ENCODE data around the gene NUCKS1.

GRCh38 chr1:205743977-205744376 is 6.0 kb downstream of the NUCKS1 start:
- TF ChIP-seq YY1 (IDR thresholded peaks at IDR 0.05; ENCODE audit: insufficient read depth, insufficient read length) (no peak), SUZ12 (IDR thresholded peaks at IDR 0.05; ENCODE audit: extremely low read depth, insufficient read depth, insufficient read length) (no peak)
